GM19328 (cell line): Measurements from ENCODE around the gene SIK2.

Source experiments
- ATAC-seq: cut with Tn5 transposase; IDR thresholded peaks from one replicate; pipeline ENCODE4 v1.9.1; 2021; ENCODE audit warnings: mild to moderate bottlenecking, moderate library complexity; ENCODE audit not compliant: unreplicated experiment

Gene SIK2

DNA sequence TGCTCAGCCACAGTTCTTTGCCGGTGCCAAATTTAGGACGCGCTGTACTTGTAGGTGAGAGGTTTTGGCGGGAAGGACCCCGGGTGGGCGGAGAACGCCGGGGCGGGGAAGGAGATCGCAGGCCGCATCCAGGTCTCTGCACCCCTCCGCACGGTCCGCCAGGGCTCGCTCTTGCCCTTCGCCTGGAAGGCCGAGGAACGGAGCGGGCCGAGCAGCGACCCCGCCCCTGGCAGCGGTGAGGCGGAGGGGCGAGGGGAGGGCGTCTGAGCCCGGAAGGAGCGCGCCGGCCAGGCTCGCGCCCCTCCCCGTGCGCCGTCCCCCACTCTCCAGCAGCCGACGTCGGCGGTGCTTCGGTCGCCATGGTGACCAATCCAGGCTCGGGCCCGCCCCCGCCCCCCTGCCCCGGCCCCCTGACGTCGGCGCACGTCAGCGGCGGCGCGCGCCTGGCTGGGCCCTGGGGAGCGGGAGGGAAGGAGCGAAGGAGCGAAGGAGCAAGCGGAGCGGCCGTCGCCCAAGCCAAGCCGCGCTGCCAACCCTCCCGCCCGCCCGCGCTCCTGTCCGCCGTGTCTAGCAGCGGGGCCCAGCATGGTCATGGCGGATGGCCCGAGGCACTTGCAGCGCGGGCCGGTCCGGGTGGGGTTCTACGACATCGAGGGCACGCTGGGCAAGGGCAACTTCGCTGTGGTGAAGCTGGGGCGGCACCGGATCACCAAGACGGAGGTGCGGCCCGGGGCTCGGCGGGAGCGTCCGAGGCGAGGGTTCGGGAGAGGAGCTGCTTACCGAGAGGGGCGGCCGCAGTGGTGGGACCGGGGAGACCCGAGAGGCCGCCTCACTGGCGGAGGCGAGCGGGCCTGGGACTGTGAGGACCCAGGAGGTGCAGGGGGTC, at the start of gene SIK2:
Gene SIK2 (plus strand): TSS at position 471 of the 886 bp plus-strand sequence. CDS start 115 bp downstream, at position 586.
- peak; percentile 89 for ATAC-seq

DNA sequence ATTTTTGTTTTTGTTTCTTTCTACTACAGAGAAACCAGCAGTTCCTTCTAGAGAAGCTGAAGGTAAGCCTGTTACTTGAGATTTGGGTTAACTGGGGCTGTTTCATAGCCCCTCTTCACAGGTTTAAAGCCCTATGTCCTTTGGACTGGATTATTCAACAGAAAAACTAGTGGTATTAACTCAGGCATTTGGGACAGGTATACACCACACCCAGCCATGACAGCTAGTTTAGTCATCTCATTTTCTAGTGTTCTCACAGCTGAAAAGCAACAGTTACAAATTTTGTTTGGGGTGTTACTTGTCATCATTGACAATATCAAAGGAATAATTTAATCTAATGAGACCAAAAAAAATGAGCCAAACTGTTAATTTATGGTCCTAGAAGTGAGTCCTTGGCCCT, 47.7 kb upstream of the SIK2 start:
- ATAC-seq, result no peak

GRCh38 chr11:111555255-111555654, 47.0 kb upstream of the SIK2 start:
- ATAC-seq, result no peak

DNA sequence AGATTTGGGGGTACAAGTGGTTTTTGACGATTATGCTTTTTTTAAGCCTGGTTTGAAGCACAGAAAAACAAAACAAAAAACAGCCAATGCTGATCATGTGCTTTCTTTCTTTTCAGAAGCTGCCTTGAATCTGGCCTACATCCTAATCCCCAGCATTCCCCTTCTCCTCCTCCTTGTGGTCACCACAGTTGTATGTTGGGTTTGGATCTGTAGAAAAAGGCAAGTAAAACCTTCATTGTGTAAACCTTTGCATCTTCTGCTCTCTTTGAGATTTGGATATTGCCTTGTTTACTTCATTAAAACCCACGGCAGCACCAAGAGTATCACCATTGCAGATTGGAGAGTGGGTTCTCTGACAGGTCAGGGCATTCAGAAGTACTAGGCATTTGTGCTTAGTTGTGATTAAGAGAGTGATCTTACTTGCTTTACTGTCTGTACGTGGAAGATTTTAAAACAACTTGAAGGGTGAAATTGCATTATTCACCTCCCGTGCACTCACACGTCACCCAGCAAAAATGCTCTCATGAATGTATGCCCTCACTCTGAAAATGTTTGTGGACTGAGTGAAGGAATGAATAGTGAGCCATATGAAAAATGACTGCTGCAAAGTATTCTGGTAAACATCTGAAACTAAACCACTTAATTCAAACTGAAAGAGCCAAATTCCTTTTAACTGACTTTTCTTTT, 44.7 kb upstream of the SIK2 start:
- ATAC-seq, result no peak

DNA sequence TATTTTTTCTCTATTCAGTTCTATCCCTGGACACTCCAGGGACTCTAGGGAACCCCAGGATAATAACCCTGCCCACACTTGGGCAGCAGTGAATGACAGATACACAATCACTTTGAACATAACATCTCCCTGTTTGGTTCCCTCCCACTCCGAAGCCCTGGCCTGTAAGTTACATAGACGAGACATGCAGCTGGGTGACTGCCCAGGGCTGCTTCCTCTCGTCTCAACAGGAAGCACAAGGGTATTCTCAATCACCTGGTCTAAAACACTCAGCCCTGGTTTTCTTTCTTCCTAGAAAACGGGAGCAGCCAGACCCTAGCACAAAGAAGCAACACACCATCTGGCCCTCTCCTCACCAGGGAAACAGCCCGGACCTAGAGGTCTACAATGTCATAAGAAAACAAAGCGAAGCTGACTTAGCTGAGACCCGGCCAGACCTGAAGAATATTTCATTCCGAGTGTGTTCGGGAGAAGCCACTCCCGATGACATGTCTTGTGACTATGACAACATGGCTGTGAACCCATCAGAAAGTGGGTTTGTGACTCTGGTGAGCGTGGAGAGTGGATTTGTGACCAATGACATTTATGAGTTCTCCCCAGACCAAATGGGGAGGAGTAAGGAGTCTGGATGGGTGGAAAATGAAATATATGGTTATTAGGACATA, 42.3 kb upstream of the SIK2 start:
- ATAC-seq, result no peak

GRCh38 chr11:111560800-111561199, 41.4 kb upstream of the SIK2 start:
- no peak for ATAC-seq

- no peak for ATAC-seq
Measured at GRCh38 chr11:111561306-111561705, 40.9 kb upstream of the SIK2 start.

GRCh38 chr11:111561791-111562325, 40.4 kb upstream of the SIK2 start:
- no peak for ATAC-seq

- ATAC-seq, result no peak
Measured at GRCh38 chr11:111562692-111563389, 39.4 kb upstream of the SIK2 start.

DNA sequence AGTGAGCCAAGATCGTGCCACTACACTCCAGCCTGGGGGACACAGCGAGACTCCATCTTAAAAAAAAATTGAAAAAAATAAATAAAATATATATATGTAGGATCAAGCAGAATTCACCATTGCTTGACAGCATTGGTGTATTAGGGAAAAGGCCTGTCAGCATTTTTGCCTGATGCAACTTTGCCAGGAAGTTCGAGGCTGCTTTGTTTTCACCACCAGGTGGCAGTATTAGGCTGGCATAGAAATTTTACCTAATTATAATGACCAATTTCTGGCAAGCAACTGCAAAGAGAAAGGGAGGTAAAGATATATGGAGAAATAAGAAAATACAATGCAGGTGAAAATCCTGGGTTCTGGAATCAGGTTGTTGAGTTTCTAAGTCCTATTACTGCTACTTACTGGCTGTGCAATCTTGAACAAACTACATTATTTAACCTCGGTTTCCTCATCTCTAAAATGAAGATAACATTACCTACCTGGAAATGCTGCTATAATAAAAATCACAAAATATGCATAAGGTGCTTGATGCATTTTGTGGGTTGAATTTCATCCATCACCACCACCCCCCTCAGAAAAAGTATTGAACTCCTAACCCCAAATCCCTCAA, 37.0 kb upstream of the SIK2 start:
- no peak for ATAC-seq

DNA sequence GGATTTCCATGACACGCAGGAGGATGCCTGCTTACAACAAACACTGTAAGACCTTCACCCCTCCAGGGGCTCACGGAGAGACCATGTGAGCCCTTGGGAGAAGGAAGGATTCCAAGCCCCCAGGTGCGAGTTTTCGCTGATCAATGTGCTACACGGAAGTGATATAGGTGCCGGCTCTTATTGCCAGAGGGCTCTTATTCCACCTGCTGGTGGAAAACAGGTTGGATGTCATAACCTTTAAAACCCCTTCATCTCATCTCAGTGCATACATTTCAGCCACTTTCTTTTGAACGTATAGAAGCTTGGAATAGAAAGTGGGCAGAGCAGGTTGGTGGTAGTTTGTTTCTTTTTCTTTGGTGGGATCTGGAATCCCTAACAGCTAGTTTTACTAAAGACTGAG, 35.9 kb upstream of the SIK2 start:
- ATAC-seq, result no peak

- ATAC-seq, result no peak
Measured at GRCh38 chr11:111569476-111569875, 32.8 kb upstream of the SIK2 start.

DNA sequence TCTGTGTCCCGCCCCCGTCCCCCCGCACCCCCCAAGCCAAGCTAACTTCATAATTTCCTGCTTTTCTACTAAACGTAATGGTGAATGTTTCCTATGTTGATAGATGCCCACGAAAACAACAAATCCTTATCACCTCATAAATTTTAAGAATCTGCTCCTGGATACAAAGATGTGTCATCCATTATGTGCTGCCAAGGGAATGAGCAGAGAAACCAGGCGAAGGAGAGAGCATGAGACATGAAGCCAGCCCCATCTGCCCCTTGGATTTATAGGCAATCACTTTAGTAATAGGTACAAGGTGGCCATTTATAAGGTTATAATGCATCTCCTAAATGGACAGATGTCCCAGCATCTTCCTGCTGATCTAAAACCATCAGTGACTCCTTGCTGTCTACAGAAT, 31.5 kb upstream of the SIK2 start:
- ATAC-seq, result no peak

DNA sequence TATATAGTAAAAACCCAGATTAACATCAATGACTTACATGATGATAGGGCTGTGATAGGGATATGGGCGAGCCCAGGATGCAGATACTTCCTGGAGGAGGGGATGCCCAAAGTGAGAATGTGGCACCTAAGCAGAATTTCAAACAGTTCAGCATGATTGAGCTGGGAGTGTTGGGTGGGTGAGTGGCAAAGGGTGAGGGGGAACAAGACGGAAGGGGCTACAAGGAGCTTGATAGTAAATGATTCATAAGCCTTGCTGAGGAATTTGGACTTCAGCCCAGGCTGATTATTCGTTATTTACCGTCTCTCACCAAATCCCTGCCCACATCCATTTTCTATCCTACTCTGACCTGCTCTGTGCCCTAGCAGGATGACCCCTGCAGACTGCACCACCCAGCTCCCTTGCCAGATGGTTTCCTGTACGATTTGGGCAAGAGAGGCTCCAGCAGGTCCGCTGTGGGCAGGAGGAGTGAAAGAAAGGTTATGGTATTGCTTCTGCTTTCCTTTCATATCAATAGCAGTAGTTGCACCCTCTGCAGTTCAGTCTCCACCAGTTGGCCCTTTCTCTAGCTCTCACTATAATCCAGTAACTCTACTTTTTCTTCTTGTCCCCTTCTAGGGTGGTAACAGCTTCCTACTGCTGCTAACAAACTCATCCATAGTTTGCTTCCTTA, 30.3 kb upstream of the SIK2 start:
- ATAC-seq, result no peak

DNA sequence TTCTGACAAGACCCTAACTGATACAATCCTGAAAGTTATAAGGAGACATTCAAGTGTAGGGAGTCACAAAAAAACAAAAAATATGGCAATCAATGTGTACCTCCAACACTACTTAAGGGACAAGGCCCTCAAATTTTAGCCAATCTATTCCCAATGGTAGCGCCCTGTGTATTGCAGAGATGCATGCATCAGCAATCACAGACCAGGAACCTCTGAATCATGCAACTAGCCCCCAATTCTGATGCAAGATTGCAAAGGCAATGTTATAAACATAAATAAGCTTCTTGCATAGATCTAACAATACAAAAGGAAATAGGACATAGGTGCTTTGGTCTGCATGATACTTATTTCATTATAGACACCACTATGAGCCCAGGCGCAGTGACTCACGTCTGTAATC, 29.7 kb upstream of the SIK2 start:
- ATAC-seq, result no peak

DNA sequence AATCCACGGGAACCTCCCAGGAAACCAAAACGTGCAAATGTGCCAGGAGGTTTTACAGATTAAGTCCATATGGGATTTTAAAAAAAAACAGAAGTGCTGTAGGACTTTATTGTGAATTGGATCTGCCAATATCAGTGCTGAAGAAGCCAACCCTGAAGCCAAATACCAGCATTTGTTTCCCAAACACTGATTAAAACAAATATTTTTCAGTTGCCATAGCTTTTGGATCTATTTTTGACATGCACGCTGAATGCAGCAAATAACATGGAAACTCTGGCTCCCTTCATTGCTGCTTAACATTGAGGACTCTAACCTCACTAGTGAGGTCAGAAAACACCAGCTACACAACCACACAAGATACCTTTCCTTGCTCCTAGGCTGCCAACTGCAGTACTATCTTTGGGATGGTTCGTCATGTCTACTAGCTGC, 28.4 kb upstream of the SIK2 start:
- no peak for ATAC-seq

DNA sequence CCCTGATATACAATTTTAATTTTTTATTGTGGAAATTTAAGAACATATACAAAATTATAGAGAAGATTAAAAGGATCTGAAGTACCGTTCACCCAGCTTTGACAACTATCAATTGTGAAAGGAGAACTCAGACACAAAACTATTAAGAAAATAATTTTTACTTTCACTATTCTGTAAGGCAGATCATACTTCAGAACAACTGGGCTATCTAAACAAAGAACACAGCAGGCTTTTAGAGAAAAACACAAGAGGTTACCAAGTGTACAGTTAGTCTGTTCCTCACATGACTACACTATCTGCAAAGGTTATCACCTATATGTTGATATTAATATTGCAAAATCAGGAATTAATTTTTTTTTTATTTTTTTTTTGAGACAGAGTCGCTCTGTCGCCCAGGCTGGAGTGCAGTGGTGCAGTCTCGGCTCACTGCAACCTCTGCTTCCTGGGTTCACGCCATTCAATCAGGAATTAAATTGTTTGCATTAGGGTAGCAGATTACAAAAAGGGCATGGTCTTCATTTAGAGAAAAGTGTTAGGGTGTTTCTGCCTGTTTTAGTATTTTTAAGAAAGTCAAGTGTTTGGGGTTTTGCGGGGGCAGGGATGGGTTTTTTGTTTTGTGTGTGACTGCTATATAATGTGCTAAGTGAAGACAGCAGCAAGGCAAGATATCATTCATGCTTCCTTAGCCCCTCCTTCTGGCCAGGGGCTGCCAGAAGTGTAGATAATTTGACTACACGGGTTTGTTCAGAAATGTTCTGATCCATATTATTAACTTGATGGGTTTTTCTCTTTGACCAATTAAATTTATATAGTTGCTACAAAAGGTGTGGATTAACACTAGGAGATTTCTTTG, 27.6 kb upstream of the SIK2 start:
- no peak for ATAC-seq

DNA sequence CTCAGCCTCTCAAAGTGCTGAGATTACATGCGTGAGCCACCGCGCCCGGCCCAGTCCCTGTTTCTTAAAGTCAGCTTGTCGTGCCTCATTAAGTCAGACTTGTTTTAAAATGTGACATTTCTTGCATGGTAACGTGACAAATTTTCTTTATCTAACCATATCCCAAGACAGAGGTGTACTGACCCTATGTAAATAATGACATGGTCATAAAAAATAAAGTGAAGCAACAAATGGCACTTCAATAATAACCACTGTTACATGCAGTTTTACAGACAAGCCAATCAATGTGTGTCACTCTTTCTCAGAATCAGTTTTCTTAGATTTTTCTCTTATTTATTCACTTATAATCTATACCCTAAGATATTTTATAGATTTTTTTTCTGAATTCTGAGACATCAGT, 26.5 kb upstream of the SIK2 start:
- no peak for ATAC-seq

DNA sequence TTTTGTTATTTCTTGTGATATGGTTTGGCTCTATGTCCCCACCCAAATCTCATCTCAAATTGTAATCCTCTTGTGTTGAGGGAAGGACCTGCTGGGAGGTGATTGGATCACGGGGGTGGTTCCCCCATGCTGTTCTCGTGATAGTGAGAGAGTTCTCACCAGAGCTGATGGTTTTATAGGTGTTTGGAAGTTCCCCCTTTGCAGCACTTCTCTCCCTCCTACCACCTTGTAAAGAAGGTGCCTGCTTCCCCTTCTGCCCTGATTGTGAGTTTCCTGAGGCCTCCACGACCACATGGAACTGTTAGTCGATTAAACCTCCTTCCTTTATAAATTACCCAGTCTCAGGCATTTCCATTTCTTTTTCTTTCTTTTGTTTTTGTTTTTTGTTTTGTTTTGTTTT, 24.4 kb upstream of the SIK2 start:
- ATAC-seq, result no peak
